Vagina (tissue), 2 donors: ENCODE results near the gene PA2G4.

Experiments
- POLR2A ChIP-seq, 2 donors: fragments of 450-650 bp; IDR thresholded peaks; one replicate each; pipeline ENCODE4 v1.6.1; 2017; ENCODE audit warnings: antibody characterized with exemption in 2 of 2, mild to moderate bottlenecking in 2 of 2, moderate library complexity in 2 of 2
- POLR2AphosphoS5 ChIP-seq, 2 donors: sonication (generic); formaldehyde crosslinking; IDR thresholded peaks; one replicate each; pipeline ENCODE4 v1.9.0; 2017; ENCODE audit warnings: antibody characterized with exemption in 2 of 2, mild to moderate bottlenecking in 2 of 2, low read depth in 1 of 2; ENCODE audit not compliant: insufficient read depth in 1 of 2
- TF ChIP-seq, protein P1 (sequence below), 3 experiments: fragments of 450-650 bp in 2 of 3; fragments of 200-600 bp in 1 of 3; sonication (generic) in 1 of 3; IDR thresholded peaks; one replicate each; pipeline ENCODE4 v1.5.1; 2017 to 2019; ENCODE audit warnings: antibody characterized with exemption in 3 of 3, mild to moderate bottlenecking in 2 of 3, moderate library complexity in 2 of 3

DNA sequence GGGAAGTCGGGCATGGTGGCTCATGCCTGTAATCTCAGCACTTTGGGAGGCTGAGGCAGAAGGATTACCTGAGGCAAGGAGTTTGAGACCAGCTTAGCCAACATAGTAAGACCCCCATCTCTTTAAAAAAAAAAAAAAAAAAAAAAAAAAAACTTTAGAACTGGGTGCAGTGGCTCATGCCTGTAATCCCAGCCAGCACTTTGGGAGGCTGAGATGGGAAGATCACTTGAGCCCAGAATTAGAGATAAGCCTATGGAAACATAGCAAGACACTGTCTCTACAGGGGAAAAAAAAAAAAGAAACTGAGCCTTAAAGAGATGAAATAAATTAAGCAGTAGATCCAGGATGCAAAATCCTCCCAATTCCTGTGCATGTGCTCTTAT, 1.7 kb upstream of the PA2G4 start:
- TF ChIP-seq, protein P1, sequence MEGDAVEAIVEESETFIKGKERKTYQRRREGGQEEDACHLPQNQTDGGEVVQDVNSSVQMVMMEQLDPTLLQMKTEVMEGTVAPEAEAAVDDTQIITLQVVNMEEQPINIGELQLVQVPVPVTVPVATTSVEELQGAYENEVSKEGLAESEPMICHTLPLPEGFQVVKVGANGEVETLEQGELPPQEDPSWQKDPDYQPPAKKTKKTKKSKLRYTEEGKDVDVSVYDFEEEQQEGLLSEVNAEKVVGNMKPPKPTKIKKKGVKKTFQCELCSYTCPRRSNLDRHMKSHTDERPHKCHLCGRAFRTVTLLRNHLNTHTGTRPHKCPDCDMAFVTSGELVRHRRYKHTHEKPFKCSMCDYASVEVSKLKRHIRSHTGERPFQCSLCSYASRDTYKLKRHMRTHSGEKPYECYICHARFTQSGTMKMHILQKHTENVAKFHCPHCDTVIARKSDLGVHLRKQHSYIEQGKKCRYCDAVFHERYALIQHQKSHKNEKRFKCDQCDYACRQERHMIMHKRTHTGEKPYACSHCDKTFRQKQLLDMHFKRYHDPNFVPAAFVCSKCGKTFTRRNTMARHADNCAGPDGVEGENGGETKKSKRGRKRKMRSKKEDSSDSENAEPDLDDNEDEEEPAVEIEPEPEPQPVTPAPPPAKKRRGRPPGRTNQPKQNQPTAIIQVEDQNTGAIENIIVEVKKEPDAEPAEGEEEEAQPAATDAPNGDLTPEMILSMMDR (IDR thresholded peaks at IDR 0.05), result no peak
- TF ChIP-seq POLR2A (IDR thresholded peaks at IDR 0.05) (no peak), POLR2AphosphoS5 (IDR thresholded peaks at IDR 0.05; ENCODE audit: insufficient read depth in 1 of 2, low read depth in 1 of 2) (no peak)
